Colonic mucosa (tissue), 4 donors: ENCODE results near the gene MYH7. TPM values are rescaled to one million over a fixed set of nuclear protein-coding genes. Genes with fewer than 3 reads are reported as not detected.
"Not testable (repeated sequence)": the region's sequence is repeated elsewhere in the genome, so short reads cannot be mapped to it uniquely, and the experiment has no call there.

Experiments
- DNase-seq: peaks from one replicate; pipeline ENCODE4 v3.0.0-alpha.2; 2020
- H3K27ac ChIP-seq: fragments of 200-600 bp; one replicate; pipeline ENCODE4 v1.8.0; 2021
- H3K27me3 ChIP-seq: fragments of 200-600 bp; one replicate; pipeline ENCODE4 v1.8.0; 2021
- H3K36me3 ChIP-seq: fragments of 200-600 bp; one replicate; pipeline ENCODE4 v1.8.0; 2021
- H3K4me1 ChIP-seq: fragments of 200-600 bp; one replicate; pipeline ENCODE4 v1.8.0; 2021; ENCODE audit warnings: mild to moderate bottlenecking
- H3K4me3 ChIP-seq: fragments of 200-600 bp; one replicate; pipeline ENCODE4 v1.8.0; 2021
- H3K9ac ChIP-seq, 2 donors: one replicate each; pipeline ENCODE4 v1.7.0; 2013; ENCODE audit warnings: control low read depth in 2 of 2, low read depth in 2 of 2, low read length in 2 of 2
- H3K9me3 ChIP-seq: fragments of 200-600 bp; one replicate; pipeline ENCODE4 v1.8.0; 2021
- CTCF ChIP-seq: fragments of 200-600 bp; IDR thresholded peaks from one replicate; pipeline ENCODE4 v1.8.0; 2022; ENCODE audit warnings: antibody characterized with exemption, mild to moderate bottlenecking
- intact Hi-C: fragments of 100-400 bp; cut with DNase I; formaldehyde crosslinking; loops from one replicate; pipeline ENCODE4 v1.14.1; 2022
- total RNA-seq, 2 donors: library from RNA; stranded (reverse); fragmentation: NEBNext Ultra II Directional in 1 of 2; extraction: Animal tissue kit (Norgen Biotek cat#: 25700) in 1 of 2; gene quantifications; one replicate each; pipeline ENCODE4 v1.2.1, GENCODE V29; 2021
- donor health status: healthy.
- donor health status: DM: no; HTN: no; CAD: no.
- donor health status: DM: no; HTN: no; CAD: no.

The MYH7 gene
- total RNA-seq, 2 donors from 2014 or later = 1.2 TPM; not detected in 1

DNA sequence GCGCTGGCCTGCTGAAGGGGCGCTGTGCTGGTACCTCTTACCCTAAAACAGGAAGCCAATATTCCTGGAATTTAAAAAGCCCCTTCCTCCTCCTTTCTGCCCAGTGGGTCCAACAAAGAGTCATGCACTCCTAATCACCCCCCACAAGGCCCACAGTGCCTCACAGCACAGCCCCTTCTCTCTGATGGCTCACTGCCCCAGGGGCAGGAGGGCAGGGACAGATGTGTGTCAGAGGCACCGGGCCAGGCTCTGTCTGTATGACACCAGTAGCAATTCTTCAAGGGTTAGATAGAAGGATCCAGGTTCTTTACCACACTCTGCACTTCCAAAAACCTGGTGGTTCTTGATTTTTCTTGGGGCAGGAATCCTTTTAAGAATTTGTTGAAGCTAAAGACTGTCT is 36.3 kb downstream of the MYH7 start:
- H3K9ac ChIP-seq = no peak overlapping the region
- no peaks in the 10 kb centered on the region for H3K4me1 ChIP-seq
- no peak overlapping the region for H3K27ac ChIP-seq
- no peaks in the 10 kb centered on the region for H3K36me3 ChIP-seq
- no peaks in the 10 kb centered on the region for H3K27me3 ChIP-seq
- H3K9me3 ChIP-seq = no peaks in the 10 kb centered on the region
- no peak for TF ChIP-seq CTCF
- no peak for DNase-seq
- intact Hi-C loops = no loop called here
- no peak overlapping the region for H3K4me3 ChIP-seq

DNA sequence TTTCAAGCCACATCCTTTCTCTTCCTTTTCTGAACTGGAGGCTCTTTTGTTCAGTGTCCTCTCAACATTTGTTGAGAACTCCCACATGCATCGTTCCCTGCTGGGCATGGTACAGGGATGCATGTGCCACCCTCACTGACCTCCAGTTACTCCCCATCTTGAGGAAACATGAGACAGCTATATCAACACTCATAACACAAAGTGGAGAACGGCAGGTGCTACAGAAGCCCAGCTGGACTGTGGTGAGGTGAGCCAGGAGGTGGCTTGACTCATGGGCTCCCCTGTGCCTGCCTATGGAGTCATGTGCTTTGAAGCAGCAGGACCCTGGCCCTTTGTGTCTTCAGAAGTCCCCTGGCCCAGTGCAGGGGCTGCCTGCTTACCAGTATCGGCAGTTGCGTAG is 37.1 kb downstream of the MYH7 start:
- no peak for DNase-seq
- no peak overlapping the region for H3K4me3 ChIP-seq
- no peak overlapping the region for H3K9ac ChIP-seq
- intact Hi-C loops = no loop called here
- TF ChIP-seq CTCF = no peak
- no peak overlapping the region for H3K27ac ChIP-seq
- H3K4me1 ChIP-seq = no peaks in the 10 kb centered on the region
- H3K9me3 ChIP-seq = no peaks in the 10 kb centered on the region
- H3K27me3 ChIP-seq = no peaks in the 10 kb centered on the region
- no peaks in the 10 kb centered on the region for H3K36me3 ChIP-seq

GRCh38 chr14:23396781-23397407 is 38.6 kb downstream of the MYH7 start:
- TF ChIP-seq CTCF = no peak
- no peak overlapping the region for H3K9ac ChIP-seq
- H3K9me3 ChIP-seq = no peaks in the 10 kb centered on the region
- H3K4me3 ChIP-seq = no peak overlapping the region
- no peaks in the 10 kb centered on the region for H3K36me3 ChIP-seq
- no peak overlapping the region for H3K27ac ChIP-seq
- intact Hi-C loops = no loop called here
- DNase-seq = no peak
- H3K27me3 ChIP-seq = no peaks in the 10 kb centered on the region
- no peaks in the 10 kb centered on the region for H3K4me1 ChIP-seq

GRCh38 chr14:23396126-23396525 is 39.3 kb downstream of the MYH7 start:
- Histone ChIP-seq H3K4me1 (no peaks in the 10 kb centered on the region), H3K9me3 (no peaks in the 10 kb centered on the region), H3K27me3 (no peaks in the 10 kb centered on the region), H3K9ac (no peak overlapping the region), H3K36me3 (no peaks in the 10 kb centered on the region), H3K4me3 (no peak overlapping the region), H3K27ac (no peak overlapping the region)
- DNase-seq = no peak
- intact Hi-C loops = no loop called here
- no peak for TF ChIP-seq CTCF

DNA sequence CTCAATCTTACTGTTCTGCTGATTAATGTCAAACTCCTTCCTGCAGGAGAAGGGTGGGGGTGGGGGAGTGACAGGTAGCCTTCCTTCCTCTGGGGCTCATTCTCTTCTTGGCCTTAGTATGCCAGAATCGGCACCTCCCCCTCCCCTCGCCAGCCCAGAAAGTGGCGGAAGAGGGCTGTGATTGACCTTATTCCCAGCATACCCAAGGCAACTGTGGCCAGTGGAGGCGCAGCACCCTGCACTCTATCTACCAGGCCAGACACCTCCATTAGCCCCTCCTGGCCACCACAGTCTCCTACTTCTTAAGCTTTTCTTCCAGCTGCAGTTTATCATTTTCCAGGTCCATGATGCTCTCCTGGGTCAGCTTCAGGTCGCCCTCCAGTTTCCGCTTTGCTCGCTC is 42.8 kb downstream of the MYH7 start:
- no peaks in the 10 kb centered on the region for H3K36me3 ChIP-seq
- intact Hi-C loops = no loop called here
- no peaks in the 10 kb centered on the region for H3K4me1 ChIP-seq
- H3K27ac ChIP-seq = no peak overlapping the region
- H3K27me3 ChIP-seq = no peaks in the 10 kb centered on the region
- no peak for TF ChIP-seq CTCF
- H3K9me3 ChIP-seq = no peaks in the 10 kb centered on the region
- H3K4me3 ChIP-seq = no peak overlapping the region
- DNase-seq = no peak
- H3K9ac ChIP-seq = no peak overlapping the region

DNA sequence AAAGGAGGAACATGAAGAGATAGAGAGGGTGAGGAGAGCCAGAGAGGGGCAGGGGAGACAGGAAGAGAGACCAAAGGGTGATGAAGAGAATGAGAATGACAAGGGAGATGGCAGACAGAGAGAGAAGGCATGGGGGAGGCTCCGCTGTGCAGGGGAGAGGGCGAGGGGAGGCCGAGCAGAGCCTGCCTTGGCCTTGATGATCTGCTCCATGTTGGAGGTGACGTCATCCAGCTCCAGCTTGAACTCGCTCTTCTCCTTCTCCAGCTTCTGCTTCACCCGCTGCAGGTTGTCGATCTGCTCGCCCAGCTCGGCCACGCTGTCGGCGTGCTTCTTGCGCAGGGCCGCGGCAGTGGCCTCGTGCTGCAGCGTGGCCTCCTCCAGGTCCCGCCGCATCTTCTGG is 45.6 kb downstream of the MYH7 start:
- H3K36me3 ChIP-seq, H3K9me3 ChIP-seq, H3K4me1 ChIP-seq, H3K9ac ChIP-seq, H3K27me3 ChIP-seq, H3K27ac ChIP-seq, intact Hi-C loops, H3K4me3 ChIP-seq, DNase-seq: not testable (repeated sequence)
